HG03439 (cell line): ENCODE data around the gene BAZ1B.
"Not testable (repeated sequence)": the region's sequence is repeated elsewhere in the genome, so short reads cannot be mapped to it uniquely, and the experiment has no call there.

Experiments used
- ATAC-seq: cut with Tn5 transposase; IDR thresholded peaks from one replicate; pipeline ENCODE4 v1.9.1; 2021; ENCODE audit warnings: mild to moderate bottlenecking, moderate library complexity; ENCODE audit not compliant: unreplicated experiment

Gene BAZ1B, protein sequence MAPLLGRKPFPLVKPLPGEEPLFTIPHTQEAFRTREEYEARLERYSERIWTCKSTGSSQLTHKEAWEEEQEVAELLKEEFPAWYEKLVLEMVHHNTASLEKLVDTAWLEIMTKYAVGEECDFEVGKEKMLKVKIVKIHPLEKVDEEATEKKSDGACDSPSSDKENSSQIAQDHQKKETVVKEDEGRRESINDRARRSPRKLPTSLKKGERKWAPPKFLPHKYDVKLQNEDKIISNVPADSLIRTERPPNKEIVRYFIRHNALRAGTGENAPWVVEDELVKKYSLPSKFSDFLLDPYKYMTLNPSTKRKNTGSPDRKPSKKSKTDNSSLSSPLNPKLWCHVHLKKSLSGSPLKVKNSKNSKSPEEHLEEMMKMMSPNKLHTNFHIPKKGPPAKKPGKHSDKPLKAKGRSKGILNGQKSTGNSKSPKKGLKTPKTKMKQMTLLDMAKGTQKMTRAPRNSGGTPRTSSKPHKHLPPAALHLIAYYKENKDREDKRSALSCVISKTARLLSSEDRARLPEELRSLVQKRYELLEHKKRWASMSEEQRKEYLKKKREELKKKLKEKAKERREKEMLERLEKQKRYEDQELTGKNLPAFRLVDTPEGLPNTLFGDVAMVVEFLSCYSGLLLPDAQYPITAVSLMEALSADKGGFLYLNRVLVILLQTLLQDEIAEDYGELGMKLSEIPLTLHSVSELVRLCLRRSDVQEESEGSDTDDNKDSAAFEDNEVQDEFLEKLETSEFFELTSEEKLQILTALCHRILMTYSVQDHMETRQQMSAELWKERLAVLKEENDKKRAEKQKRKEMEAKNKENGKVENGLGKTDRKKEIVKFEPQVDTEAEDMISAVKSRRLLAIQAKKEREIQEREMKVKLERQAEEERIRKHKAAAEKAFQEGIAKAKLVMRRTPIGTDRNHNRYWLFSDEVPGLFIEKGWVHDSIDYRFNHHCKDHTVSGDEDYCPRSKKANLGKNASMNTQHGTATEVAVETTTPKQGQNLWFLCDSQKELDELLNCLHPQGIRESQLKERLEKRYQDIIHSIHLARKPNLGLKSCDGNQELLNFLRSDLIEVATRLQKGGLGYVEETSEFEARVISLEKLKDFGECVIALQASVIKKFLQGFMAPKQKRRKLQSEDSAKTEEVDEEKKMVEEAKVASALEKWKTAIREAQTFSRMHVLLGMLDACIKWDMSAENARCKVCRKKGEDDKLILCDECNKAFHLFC (N-terminal part only)

DNA sequence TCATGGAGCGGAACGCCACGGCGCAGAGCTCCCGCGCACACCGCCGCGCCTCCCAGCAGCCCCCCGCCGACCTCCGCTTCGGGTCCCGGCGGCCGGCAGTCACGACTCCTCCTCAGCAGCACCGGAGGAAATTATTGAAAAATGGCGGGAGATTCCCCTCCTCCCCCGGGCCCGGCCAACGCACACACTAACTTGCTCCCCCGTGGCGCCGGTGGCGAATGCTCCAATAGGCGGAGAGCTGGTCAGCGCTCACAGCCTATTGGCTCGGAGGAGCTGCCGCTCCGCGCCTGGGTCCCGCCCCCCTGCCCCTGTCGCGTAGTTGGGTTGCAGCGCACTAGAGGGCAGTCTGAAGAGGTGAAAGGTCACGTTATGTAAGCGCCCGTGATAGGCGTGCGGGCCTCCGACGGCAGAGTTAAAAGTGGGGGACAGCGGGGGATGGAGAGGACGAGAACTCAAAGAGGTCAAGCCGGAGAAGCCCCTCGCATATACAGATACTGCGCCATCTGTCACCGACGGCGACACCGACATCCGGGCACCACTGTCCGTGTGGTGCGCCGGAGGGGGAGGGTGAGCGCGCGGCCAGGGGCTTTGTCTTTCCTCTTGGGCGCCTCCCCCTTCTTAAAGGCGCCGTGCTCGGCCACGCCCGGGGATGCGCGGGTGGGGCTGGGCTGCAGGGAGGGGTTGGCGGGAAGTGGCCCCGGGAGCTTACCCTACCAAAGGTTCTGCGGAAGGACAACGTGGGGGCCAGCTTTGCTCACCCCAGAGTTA lies at the start of gene BAZ1B:
Gene BAZ1B, minus strand, starts transcription at position 189 of the 768 bp plus-strand sequence. CDS start 360 bp downstream, outside the sequence.
- peak; percentile 83 for ATAC-seq

DNA sequence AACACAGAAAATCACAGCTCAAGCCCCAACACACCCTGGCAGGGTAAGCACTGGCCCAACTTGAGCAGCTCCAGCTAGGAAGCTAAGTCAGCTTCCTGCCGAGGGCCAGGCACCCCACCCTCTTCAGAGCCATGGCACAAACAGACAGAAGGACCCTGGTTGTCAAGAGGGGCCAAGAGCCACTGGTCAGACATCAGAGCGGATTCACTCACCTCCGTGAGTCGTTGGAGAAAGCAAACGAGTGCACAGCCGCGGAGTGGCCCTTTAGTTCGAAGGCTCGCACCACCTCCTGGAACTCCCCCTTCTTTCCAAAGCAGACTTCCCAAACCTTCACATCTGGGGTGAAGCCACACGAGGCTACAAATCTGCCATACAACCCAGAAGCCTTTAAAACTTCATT lies 48.9 kb upstream of the BAZ1B start:
- ATAC-seq = no peak

DNA sequence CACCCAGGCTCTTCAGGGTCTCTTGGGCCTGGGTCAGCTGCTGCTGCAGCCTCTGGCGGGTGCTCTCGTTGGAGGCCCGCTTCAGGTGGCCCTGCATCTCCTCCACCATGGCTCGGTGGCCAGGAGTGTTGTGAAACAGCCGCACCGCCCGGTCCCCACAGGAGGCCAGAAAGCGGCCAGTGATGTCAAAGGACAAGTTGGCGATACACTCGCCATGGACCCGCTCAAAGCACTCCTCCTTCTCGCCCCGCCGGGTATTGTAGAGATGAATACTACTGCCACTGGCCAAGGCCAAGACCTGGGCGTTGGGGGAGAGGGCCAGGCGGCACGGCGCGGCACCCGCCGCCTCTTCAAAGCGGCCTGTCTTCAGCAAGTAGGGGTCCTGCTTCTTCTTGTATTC lies 48.4 kb upstream of the BAZ1B start:
- ATAC-seq = no peak

DNA sequence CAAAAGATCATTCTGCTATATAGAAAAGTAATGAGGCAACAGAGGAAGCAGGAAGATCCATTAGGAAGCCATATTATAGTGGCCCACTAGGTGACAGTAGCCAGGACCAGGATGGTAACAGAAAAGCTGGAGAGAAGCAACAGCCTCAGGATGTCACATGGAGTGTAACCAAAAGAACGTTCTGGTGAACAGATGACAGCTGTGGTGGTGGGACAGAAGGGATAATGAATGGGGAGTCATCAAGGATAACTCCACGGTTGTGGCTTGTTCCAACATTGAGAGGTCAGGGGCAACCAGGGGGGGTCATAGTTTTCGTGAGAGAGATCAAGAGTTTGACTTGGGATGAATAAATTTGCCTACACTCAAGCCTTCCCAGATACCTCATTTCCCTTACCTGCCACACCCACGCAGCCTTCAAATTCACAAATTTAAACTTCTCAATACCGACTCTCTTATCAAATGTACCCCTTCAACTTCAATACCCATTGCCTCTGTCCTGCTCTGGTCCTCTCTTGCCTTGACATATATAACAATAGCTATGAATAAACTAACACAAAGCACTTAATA lies 47.0 kb upstream of the BAZ1B start:
- no peak for ATAC-seq

DNA sequence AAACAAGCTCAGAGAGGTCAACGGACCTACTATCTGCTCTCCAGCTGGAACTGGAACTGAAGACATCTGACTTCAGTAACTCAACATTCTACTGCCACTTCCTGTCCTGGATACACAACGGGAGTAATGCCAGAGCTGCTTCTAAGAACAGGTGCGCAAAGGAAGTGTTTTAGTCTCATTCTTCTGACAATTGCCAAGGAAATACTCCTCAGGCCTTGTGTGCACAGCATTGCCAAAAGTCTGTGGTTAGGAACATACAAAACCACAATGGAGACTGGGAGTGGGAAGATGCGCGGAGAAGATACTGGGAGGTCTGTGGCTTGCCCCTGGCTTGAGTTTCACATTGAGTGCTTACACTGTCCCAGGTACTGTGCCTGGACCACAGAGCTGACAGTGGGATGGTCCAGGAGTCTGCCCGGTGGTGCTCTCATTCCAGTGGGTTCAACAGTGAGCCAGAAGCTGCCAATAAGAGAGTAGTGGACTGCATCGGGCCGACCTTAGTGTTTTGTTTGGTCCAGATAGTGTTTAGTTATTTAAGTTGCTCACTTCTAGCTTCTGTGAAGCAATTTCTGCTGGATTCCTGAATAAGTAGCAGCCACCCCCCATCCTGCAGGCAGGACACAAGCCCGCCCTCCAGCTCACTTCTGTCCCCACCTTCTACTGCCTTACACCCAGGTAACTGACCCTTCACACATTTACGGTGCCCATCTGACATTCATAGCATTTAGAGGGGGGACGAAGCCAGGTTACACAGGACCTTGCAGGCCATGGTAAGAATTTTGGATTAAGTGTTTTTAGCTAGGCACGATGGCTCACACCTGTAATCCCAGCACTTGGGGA lies 46.0 kb upstream of the BAZ1B start:
- no peak for ATAC-seq

DNA sequence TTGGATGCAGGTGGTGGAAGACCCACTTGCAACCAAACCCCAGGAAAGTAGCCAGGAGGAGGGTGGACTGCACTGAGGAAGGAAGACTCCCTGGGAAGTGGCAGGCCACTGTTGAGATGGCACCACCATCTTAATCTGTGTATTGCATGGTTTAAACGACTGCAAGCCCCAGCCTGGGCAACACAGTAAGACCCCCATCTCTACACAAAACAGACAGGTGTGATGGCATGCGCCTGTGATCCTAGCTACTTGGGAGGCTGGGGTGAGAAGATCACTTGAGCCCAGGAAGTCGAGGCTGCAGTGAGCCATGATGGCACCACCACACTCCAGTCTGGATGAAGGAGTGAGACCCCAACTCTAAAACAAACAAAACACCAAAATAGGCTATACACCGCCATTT lies 45.0 kb upstream of the BAZ1B start:
- ATAC-seq = no peak

DNA sequence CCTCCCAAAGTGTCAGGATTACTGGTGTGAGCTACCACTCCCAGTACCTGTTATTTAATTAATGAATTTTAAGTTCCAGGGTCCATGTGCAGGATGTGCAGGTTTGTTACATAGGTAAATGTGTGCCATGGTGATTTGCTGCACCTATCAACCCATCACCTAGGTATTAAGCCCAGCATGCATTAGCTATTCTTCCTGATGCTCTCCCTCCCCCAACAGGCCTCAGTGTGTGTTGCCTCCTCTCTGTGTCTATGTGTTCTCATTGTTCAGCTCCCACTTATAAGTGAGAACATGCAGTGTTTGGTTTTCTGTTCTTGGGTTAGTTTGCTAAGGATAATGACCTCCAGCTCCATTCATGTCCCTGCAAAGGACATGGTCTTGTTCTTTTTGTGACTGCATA lies 44.3 kb upstream of the BAZ1B start:
- ATAC-seq = not testable (repeated sequence)

DNA sequence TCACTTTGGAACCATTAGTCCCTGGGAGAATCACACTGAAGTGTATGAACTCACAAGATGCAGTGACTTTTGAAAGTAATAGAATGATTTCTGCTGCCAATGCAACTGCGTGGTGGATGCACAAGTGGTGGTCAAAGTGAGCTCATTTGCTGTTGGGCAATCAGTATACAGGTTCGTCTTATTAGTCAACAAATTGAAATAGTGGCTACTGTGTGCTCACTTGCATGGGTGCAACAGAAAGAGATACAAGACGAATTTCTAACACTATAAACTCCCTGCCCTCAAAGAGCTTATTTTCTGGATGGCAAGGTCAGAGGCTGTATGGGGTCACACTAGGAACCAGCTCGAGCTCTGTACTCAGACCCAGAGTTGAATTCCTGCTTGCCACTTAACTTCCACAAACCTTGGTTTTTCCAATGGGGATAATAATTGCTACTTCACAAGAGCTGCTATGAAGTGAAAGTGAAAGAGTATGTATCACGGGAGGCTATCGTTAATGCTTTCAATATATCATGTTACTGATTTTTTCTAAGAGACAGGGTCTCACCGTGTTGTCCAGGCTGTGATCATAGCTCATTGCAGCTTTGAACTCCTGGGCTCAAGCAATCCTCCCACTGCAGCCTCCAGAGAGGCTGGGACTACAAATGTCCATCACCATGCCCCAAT lies 43.7 kb upstream of the BAZ1B start:
- ATAC-seq = no peak

DNA sequence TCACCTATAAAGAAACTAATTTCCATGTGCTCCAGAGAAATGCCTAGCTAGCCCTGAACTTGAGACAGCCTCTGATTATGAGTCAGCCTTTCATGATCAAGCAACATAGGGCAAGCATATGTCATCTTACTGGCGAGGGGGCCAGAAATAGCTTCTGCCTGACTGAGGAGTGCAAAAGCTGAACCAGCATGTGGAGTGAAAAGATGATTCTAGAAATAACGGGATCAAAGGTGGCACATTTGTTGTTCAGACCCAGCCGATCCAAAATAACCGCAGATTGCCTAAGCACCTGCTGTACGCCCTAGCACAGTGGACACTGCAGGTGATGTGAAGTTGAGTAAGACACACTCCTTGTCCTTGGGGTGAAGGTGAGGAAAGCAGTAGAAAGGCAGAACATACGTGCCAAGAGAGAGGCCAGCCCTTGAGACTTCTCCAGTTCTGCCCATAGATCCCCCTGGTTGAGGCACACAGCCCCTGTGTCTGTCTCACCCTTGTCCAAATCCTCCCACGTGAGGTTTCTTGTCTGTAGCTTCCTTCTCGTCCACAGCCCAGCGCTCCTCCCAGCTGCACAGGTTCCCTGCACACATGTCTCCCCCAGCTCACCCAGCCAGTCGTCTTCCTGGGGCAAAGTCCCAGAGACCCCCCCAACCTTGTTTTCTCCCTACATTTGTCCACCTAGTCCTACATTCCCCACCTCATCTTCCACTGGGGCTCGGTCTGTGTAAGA lies 38.2 kb upstream of the BAZ1B start:
- ATAC-seq = no peak

DNA sequence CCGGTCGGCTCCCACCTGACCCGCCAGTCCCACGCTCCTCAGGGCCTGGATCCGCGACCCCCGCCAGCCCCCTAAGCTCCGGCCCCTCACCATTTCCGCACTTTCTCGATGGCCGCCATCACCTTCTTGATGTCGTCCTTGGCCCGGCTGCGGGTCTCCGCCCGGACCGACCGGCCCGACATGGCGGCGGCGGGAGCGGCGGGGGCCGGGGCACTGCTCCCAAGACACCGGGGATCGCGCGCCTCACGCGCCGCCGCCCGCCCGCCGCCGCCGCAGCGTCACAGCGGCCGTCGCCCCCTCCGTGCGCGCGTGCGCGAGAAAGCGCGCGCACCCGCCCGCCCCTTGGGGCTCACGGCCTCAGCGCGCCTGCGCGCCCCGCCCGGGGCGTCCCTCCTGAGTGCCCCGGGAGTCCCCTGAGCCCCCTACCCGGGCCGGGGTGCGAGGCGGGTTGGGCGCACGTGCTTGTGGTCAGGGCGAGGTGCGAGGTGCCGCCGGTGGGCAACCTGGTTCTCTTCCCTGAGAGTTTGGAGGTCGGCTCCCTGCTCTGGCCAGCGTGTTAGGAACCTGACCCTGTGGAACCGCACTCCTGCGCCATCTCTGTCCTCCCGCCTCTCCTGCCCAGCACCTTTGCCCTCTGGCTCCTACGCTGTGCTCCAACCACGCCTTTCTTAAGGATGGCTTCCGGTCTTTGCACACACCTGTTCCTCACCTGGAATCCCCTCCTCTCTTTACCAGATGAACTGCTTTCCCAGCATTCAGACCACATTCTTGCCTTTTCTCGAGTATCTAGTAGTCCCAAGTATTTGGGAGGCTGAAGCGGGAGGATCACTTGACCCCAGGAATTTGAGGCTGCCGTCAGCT lies 35.5 kb upstream of the BAZ1B start, which contains the start of gene BCL7B:
Gene BCL7B, minus strand, starts transcription at position 294 of the 861 bp plus-strand sequence. Its CDS starts 112 bp downstream, at position 182.
- ATAC-seq = peak; percentile 57

DNA sequence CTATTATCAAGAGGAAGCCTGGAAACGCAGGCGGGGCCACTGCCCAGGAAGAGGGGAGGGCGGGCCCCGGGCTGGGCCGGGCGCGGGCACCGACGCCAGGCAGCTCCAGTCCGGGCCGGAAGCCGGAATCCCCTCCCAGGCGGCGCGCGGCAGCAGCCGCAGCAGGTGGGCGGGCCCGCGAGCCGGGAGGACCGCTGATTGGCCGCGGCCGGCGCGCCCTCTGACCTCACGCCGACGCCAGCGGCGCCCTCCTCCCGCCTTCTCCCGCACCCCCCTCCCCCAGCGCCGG lies 35.0 kb upstream of the BAZ1B start:
- ATAC-seq = peak; percentile 82

DNA sequence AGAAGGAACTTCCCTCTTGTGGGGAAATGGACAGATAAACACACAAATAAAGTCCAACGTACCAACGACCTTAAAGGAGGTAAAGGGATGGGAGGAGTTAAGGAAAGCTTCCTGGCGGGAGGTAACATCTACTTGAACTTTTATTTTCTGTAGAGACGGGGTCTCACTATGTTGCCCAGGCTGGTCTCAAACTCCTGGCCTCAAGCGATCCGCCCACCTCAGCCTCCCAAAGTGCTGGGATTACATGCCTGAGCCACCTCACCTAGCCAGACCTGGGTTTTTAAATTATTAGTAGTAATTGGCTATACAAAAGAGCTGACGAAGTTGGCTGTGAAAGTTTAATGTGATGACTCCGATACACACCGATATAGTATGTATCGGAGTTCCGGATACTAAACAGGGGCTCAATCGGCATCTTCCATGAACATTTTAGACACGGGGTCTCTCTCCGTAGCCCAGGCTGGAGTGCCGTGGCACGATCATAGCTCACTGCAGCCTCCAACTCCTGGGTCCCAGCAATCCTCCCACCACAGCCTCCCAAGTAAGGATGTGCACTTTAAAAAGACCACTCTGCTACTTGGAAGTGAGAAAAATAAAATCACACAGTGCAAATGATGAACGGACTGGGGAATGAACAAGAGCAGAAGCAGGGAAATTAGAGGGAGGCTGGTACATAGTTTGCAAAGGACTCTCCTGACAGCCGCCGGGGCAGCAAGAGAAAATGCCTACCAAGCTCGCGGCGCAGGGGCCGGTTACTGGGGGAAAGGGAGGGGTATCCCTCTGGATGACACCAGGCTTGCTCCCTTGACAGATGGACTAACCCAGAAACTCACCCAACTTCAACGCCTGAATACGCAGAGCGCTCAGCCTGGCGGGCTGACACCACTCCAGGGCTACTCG lies 34.4 kb upstream of the BAZ1B start:
- no peak for ATAC-seq

DNA sequence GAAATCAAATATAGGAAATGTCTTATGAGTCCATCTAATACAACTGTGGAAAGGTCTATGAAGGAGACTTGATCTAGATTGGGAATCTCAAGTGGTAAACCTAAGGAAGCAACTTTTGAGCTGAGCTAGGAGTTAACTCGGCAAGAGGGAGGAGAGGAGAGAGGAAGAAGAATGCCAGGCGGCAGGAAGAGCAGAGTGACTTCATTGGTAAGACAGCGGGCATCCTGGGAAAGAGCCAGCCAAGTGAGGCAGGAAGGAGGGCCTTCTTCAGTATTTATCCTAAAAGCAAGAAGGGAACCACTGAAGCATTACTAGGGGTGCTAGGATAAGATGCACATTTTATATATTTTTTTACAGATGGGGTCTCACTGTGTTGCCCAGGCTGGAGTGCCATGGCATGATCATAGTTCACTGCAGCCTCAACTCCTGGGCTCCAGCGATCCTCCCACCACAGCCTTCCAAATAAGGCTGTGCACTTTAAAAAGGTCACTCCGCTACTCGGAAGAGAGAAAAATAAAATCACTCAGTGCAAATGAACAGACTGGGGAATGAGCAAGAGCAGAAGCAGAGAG lies 33.4 kb upstream of the BAZ1B start:
- ATAC-seq = no peak

DNA sequence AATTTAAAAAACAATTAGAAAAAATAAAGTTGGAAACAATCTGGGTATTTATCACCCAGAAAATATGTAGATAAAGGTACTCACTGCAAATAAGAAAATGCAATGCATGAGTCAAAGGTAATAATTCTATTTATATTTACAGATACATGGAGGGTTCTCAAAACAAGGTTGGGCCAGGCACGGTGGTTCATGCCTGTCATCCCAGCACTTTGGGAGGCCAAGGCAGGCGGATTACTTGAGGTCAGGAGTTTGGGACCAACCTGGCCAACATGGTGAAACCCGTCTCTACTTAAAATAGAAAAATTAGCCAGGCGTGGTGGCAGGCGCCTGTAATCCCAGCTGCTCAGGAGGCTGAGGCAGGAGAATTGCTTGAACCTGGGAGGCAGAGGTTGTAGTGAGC lies 28.0 kb upstream of the BAZ1B start:
- ATAC-seq = not testable (repeated sequence)

DNA sequence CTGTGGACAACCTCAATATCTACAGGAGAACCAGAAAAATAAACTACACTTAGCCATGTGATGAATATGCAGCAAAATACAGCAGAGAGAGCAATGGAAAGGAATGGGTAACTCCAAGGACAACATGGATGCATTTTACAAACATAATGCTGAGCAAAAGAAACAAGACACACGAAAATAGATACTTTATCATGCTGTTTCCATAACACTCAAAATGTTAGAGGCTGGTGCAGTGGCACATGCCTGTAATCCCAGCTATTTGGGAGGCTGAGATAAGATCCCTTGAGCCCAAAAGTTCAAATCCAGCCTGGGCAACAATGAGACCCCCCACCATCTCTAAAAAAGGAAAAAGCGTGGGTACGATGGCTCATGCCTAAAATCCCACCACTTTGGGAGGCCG lies 27.1 kb upstream of the BAZ1B start:
- ATAC-seq = no peak

DNA sequence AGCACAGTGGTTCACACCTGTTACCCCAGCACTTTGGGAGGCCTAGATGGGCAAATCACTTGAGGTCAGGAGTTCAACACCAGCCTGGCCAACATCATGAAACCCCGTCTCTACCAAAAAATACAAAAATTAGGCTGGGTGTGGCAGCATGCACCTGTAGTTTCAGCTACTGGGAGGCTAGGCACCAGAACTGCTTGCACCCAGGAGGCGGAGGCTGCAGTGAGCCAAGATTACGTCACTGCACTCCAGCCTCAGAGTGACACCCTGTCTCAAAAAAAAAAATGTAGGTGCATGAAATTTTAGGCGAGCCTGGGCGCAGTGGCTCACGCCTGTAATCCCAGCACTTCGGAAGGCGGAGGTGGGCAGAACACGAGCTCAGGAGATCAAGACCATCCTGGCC lies 25.7 kb upstream of the BAZ1B start:
- ATAC-seq = no peak
